ENCODE data around the gene SPATA13. TPM values are rescaled to one million over a fixed set of nuclear protein-coding genes. Genes with fewer than 3 reads are reported as not detected.
"Not testable (repeated sequence)": the region's sequence is repeated elsewhere in the genome, so short reads cannot be mapped to it uniquely, and the experiment has no call there.

Gene SPATA13
- total RNA-seq, 1 donor from 2014 or later = 11.9 TPM

DNA sequence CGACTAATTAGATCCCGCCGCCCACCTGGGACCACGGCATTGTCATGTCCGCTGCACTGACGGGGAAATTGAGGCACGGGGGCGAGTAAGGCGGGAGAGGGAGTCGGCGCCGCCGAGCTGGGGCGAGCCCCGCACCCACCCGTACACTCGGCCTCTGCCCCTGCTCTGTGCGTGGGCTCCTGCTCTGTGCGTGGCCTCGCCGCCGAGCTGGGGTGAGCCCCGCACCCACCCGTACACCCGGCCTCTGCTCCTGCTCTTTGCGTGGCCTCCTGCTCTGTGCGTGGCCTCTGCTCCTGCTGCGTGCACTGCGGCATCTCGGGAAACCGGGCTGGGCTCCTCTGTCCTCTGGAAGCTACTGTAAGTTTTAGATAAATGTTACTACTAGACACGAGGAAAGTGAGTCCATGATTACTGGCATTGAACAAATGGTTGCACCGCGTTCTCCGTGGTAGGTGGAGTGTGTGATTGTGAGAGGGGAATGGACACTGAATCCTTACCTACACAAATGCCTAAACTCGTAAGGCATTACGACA lies 148.0 kb downstream of the SPATA13 start:
- no peak for DNase-seq (ENCODE audit: low read depth)

- not testable (repeated sequence) for DNase-seq (ENCODE audit: low read depth)
These were observed 148.8 kb downstream of the SPATA13 start, which contains the start of gene C1QTNF9 for GRCh38 chr13:24309300-24309699. C1QTNF9 (plus strand) TSS chr13:24309580; CDS start chr13:24316004, 6,424 bp downstream.

DNA sequence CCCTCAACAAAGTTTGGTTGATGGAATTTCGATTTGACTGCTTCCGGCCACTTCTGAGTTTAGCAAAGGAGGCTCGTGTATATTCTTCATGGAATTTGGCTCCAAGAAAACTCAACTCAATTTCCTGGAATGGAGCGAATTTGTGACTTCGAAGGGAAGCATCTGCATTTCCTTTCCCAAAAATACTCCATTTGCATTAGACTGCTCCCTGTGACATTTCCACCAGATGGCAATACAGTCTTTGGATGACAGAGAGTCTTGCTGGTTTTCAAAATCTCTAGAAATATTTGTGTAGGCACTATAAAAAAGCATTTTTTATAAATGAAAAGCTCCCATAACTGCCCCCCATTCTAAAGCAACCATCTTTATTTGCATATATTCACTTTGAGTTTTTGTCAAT lies 152.9 kb downstream of the SPATA13 start:
- DNase-seq (ENCODE audit: low read depth) = peak; percentile 14

DNA sequence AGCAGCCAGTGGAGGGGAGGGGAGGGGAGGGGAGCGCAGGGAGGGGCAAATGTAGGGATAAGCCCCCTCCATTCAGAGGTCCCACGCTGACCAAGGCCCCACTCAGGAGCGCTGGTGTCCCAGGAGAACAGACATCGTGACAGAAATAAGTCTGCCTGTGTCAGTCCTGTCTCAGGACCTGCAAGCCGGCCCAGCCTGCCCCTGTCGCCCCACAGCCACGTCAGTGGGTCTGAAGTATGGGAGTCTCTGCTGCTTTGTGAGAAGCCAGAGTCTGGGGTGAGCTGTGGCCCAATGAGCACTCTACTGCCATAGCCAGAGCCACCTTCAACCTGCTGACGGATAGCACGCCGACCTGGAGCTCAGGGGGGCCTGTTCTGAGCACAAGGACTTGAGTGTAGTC lies 157.3 kb downstream of the SPATA13 start:
- not testable (repeated sequence) for DNase-seq (ENCODE audit: low read depth)

- not testable (repeated sequence) for DNase-seq (ENCODE audit: low read depth)
These were observed 158.4 kb downstream of the SPATA13 start for GRCh38 chr13:24318878-24319277.

GRCh38 chr13:24319641-24320040 lies 159.1 kb downstream of the SPATA13 start:
- not testable (repeated sequence) for DNase-seq (ENCODE audit: low read depth)

GRCh38 chr13:24321416-24321815 lies 160.9 kb downstream of the SPATA13 start:
- not testable (repeated sequence) for DNase-seq (ENCODE audit: low read depth)

- DNase-seq (ENCODE audit: low read depth) = not testable (repeated sequence)
These were observed 161.9 kb downstream of the SPATA13 start for GRCh38 chr13:24322470-24322869.

DNA sequence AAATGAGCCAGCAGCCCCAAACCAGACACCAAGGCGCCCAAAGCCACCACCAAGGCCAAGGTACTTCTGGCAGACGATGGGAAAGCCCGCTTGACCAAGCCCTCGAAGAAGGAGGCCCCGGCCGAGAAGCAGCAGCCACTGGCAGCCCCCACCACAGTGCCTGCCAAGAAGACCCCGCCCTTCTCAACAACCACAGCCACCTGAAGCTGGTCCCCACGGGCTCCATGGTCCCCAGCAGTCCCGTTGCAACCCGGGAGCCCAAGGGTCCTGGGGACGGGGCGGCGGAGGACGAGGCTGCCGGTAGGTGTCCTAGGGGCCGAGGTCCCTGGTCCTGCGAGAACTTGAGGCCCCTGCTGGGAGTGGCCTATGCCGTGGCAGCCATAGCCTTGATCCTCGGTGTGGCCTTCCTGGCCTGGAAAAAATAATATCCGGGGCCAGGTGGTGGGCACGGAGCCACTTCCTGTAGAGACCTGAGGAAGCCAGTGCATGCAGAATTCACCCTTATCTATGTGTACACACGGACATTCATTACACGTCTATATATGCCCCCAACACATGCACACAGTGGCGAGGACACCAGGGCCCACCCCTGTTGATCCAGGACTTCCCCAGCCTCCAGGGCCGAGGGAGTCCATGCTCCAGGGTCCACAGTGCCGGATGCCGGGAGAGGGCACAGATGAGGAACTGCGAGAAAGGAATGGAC lies 162.7 kb downstream of the SPATA13 start:
- no peak for DNase-seq (ENCODE audit: low read depth)

- no peak for DNase-seq (ENCODE audit: low read depth)
These were observed 163.2 kb downstream of the SPATA13 start for GRCh38 chr13:24323739-24324075.

- DNase-seq (ENCODE audit: low read depth) = not testable (repeated sequence)
These were observed 167.1 kb downstream of the SPATA13 start for GRCh38 chr13:24327598-24327997.

DNA sequence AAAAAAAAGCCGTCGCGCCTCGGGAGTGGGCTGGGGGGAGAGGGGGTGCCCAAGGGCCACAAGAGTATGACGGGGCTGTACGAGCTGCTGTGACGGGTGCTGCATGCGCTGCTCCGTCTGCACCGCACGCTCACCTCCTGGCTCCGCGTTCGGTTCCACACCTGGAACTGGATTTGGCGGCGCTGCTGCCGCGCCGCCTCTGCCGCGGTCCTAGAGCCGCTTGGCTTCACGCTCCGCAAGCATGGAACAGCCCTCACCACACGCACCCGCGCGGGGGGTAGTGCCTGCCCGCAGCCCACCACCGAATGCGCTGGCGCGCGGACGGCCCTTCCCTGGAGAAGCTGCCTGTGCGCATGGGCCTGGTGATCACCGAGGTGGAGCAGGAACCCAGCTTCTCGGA lies 167.6 kb downstream of the SPATA13 start:
- no peak for DNase-seq (ENCODE audit: low read depth)

DNA sequence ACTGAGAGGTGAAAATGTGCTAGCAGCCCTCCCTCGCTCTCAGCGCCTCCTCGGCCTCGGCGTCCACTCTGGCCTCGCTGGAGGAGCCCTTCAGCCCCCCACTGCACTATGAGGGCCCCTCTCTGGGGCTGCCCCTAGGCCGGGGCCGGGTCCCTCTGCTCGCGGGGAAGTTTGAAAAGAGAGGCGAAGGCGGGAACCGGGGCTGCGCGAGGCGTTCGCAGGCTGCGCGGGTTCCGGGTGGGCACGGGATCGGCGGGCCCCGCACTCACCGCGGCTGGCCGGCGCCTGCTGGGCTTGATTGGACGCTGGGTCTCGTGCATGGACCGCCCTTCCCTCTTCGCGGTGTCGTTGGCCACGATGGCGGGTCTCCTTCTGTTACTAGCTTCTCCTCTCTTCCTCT lies 178.2 kb downstream of the SPATA13 start:
- DNase-seq (ENCODE audit: low read depth) = no peak

DNA sequence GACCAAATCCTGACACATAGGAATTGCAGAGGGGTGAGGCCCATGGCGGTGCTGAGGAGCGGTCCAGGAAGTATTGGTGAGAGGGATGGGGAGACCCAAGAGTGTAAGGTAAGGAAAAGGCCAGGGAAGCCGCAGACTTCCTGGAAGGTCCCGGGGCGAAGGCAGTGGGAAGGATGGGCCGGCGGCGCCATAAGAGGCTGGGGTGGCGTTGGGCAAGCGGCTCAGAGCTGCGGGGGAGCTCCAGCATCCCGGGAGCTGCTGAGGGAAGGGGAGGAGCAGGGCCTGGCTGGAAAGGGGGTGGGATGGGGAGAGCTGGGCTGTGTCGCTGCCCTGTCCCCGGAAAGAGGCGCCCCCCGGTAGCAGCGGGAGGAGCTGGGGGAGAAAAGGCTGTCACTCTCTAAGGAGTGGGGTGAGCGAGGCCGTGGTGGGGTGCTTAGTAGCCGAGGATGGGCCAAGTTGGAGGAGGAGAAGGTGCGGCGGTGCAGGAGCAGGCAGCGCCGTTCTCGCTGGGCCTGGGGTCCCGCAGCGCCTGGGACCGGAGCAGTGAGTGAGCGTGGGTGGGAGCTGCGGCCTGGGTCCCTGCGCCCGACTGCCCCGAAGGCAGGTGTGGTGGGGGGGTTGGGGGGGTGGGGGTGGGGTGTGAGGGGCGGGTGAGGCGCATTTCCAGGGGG lies 179.6 kb downstream of the SPATA13 start:
- DNase-seq (ENCODE audit: low read depth) = no peak

DNA sequence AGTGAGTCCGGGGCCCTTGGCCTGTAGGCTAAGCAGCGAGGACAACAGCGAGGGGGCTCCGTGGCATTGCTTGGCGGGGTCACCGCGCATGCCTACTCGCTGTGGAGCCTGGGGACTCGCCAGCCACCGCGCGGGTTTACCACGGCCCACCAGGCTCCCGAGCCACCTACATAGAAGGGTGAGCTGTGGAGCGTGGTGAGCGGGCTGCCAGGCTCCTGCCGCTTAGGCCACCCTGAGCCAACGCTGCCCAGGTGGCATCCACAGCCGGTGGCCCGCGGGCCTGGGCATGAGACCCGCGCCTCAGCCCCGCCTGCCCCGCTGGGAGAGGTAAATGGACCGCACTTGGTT lies 180.1 kb downstream of the SPATA13 start:
- no peak for DNase-seq (ENCODE audit: low read depth)

GRCh38 chr13:24341439-24341838 lies 180.9 kb downstream of the SPATA13 start:
- peak; percentile 2 for DNase-seq (ENCODE audit: low read depth)

GRCh38 chr13:24348385-24348784 lies 187.9 kb downstream of the SPATA13 start:
- peak; percentile 35 for DNase-seq (ENCODE audit: low read depth)

- DNase-seq (ENCODE audit: low read depth) = peak; percentile 2
These were observed 188.4 kb downstream of the SPATA13 start for GRCh38 chr13:24348797-24349515.

DNA sequence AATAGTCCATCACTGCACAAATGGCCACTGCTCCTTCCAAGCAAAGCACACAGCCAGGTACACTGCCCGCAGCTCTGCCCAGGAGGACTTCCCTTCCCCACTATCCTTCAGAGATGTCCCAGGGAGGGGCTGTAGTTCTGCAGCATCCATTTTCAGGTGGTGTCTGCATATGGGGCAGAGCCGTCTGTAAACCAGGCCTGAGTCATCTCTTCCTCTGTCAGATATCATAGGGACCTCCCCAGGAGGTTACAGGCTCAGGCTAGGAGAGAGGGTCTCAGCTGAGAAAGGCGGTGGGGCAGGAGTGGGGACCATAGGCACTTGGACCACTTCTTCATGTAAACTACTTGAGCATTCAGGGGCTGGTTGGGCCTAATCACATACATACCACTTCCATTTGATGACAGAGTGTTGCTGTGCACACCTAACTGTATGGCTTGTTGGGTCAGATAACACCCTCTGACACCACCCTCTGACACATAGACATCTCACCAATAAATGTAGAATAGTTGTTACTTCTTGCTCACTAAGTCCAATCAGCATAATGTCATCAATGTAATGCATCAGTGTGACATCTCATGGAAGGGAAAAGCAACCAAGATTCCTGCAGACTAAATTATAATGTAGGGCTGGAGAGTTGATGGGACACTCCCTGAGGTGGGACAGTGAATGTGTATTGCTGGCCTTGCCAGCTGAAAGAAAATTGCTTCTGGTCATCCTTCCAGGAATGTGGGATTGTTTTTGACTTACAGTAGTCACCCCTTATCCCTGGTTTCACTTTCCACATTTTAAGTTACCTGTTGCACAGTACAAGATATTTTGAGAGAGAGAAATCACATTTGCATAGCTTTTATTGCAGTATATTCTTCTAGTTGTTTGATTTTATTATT lies 189.5 kb downstream of the SPATA13 start:
- DNase-seq (ENCODE audit: low read depth) = not testable (repeated sequence)

GRCh38 chr13:24351423-24351822 lies 190.9 kb downstream of the SPATA13 start:
- DNase-seq (ENCODE audit: low read depth) = no peak

DNA sequence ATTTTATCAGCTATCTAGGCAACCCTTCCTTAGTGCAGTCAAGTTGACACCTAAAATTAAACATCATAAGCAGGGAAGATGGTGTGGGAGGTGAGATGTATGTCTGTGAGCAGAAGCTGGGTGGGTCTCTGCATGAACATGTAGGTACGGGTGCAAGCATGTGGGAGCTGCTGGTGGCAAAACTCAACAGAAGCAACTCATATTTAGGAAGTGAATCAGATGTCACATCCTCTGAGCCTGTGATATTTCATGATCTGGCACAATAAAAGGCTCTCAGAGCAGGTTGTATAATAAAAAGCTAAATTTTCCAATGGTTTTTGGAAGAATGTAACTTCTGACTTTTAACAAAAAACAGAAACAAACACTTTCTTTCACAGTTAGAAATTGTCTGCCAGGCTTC lies 193.2 kb downstream of the SPATA13 start:
- DNase-seq (ENCODE audit: low read depth) = no peak

All from myocyte (in vitro differentiated cells).